ENCODE results near the gene CNDP2.

CNDP2 gene

DNA sequence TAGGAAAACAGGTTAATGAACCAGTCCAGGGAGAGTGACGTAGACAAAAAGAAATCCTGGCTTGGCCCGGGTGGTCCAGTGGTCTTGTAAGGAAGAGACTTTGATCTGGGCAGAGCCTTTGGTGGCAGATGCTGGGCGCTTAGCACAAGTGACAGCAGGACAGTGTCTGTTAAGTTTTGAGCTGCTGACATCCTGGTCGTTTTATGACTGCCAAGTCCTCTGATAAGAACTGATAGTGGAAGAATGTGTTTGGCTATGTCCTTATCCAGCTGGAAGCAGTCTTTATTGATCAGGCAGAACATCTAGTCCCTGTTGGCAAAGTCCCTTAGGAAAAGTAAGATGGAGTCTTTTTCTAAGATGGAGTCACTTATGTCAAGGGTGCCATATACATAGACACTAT, 74.1 kb downstream of the CNDP2 start:
- no peak for DNase-seq (ENCODE audit: low read depth in 2 of 2)

DNA sequence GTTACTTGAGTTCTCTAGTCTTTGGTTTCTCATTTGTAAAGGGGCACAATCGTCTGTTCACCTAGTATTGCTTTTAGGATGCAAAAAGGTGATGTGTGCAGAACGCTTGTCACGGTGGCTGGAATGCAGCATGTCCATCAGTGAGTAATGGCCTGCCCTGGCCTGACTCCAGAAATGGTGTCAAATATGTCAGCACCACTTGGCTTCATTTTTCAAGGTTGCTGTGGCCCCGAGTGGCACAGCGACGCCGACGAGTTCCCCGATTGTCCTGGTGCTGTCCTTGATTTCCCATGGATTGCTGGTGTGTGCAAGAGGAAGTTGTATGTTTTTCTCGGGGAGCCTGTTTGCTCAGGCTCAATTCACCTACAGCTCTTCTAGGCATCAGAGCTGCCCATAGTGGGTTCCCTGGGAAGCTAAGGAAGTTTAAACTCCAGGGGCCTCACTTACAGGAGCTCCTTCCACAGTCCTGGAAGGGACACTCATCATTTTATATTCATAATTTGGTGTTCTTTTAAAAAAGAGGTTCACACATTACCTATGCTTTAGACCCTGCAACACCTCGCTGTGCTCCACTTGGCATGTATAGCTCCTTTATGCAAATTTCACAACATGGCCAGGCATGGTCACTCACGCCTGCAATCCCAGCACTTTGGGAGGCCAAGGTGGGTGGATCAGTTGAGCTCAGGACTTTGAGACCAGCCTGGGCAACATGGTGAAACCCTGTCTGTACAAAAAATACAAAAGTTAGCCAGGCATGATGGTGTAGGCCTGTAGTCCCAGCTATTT, 75.9 kb downstream of the CNDP2 start:
- no peak for DNase-seq (ENCODE audit: low read depth in 2 of 2)

DNA sequence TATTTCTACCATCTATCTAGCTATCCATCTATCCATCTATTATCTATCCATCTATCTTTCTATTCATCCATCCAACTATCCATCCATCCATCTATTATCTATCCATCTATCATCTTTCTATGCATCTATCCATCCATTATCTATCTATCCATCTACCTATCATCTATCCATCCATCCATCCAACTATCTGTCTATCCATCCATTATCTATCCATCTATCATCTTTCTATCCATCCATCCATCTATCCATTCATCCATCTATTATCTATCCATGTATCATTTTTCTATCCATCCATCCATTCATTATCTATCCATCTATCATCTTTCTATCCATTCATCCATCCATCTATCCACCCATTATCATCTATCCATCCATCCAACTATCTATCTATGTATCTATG, 76.9 kb downstream of the CNDP2 start:
- DNase-seq (ENCODE audit: low read depth in 2 of 2), result no peak
